Muscle of arm (tissue), 12 donors: ENCODE data around the gene PPP1R3A. TPM values are rescaled to one million over a fixed set of nuclear protein-coding genes. Genes with fewer than 3 reads are reported as not detected.

Source experiments
- DNase-seq: peaks from one replicate; pipeline ENCODE4 v3.0.0-alpha.2; 2013
- polyA plus RNA-seq, 12 donors: library from polyadenylated mRNA; unstranded; fragments of 120-200 nt; gene quantifications; one replicate each; pipeline ENCODE4 v1.2.1, GENCODE V29; 2013; ENCODE audit not compliant: insufficient read length in 12 of 12

Gene PPP1R3A
- polyA plus RNA-seq, 12 donors, result 12.5 to 61.9 (median 41.6) TPM; not detected in 1

- DNase-seq, result no peak
These were observed 28.3 kb downstream of the PPP1R3A start for GRCh38 chr7:113890331-113891030.

GRCh38 chr7:113883096-113883495 is 35.7 kb downstream of the PPP1R3A start:
- peak; percentile 23 for DNase-seq

GRCh38 chr7:113880559-113880958 is 38.2 kb downstream of the PPP1R3A start:
- DNase-seq, result no peak

- no peak for DNase-seq
These were observed 40.3 kb downstream of the PPP1R3A start for GRCh38 chr7:113878394-113878992.

GRCh38 chr7:113875224-113875623 is 43.6 kb downstream of the PPP1R3A start:
- no peak for DNase-seq

- DNase-seq, result no peak
These were observed 45.2 kb downstream of the PPP1R3A start for GRCh38 chr7:113873554-113874151.

- no peak for DNase-seq
These were observed 45.8 kb downstream of the PPP1R3A start for GRCh38 chr7:113872981-113873380.

GRCh38 chr7:113867325-113867724 is 51.5 kb downstream of the PPP1R3A start:
- DNase-seq, result no peak

GRCh38 chr7:113856010-113856409 is 62.8 kb downstream of the PPP1R3A start:
- no peak for DNase-seq

- no peak for DNase-seq
These were observed 77.9 kb downstream of the PPP1R3A start for GRCh38 chr7:113840954-113841353.

GRCh38 chr7:113835367-113835766 is 83.4 kb downstream of the PPP1R3A start:
- DNase-seq, result no peak

- no peak for DNase-seq
These were observed 86.5 kb downstream of the PPP1R3A start for GRCh38 chr7:113832196-113832745.

GRCh38 chr7:113831556-113831955 is 87.3 kb downstream of the PPP1R3A start:
- no peak for DNase-seq

GRCh38 chr7:113828581-113828980 is 90.2 kb downstream of the PPP1R3A start:
- DNase-seq, result no peak
